HG02840 (cell line): Measurements from ENCODE around the gene NECTIN1.
"Not testable (repeated sequence)": the region's sequence is repeated elsewhere in the genome, so short reads cannot be mapped to it uniquely, and the experiment has no call there.

ENCODE experiments used
- ATAC-seq: cut with Tn5 transposase; IDR thresholded peaks from one replicate; pipeline ENCODE4 v1.9.1; 2021; ENCODE audit warnings: mild to moderate bottlenecking, moderate library complexity, moderate number of reproducible peaks; ENCODE audit not compliant: unreplicated experiment, low FRiP score

Gene NECTIN1

DNA sequence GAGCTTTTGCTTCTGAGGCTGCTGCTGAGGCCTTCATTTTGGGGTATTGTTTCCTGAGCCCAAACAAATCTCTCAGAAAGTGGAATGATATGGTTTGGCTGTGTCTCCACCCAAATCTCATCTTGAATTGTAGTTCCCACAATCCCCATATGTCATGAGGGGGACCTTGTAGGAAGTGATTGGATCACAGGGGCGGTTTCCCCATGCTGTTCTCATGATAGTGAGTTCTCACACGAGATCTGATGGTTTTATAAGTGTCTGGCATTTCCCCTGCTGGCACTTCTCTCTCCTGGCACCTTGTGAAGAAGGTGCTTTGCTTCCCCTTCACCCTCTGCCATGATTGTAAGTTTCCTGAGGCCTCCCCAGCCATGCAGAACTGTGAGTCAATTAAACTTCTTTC is 133.1 kb downstream of the NECTIN1 start:
- ATAC-seq = not testable (repeated sequence)

- ATAC-seq = no peak
These were observed 134.3 kb downstream of the NECTIN1 start for GRCh38 chr11:119594639-119595249.

DNA sequence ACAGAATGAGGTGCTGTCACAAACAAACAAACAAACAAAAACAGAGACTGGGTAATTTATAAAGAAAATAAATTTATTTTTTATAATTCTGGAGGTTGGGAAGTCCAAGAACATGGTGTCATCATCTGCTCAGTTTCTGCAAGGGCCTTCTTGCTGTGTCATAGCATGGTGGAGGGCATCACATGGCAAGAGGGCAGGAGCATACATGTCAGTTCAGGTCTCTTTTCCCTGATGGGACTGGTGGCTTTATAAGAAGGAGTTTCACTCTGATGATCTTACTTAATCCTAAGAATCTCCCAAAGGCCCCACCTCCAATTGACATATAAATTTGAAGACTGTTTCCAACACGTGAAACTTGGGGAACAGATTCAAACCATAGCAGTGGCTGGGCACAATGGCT is 135.7 kb downstream of the NECTIN1 start:
- no peak for ATAC-seq

- no peak for ATAC-seq
These were observed 136.4 kb downstream of the NECTIN1 start for GRCh38 chr11:119592642-119593041.

DNA sequence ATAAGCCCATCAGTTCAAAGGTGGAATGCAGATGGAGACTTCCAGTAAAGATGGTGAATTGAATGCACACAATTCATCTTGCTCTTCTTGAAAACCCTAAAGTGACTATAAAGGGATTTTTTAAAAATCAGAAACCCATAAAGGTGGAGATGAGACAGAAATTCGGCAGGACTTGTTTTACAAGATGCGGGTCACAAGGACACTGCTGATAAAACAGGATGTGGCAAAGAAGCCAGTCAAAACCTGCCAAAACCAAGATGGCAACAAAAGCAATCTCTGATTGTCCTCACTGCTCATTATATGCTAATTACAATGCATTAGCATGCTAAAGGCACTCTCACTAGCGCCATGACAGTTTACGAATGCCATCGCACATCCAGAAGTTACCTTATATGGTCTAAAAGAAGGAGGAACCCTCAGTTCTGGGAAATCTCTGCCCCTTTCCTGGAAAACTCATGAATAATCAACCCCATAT is 137.1 kb downstream of the NECTIN1 start:
- no peak for ATAC-seq

DNA sequence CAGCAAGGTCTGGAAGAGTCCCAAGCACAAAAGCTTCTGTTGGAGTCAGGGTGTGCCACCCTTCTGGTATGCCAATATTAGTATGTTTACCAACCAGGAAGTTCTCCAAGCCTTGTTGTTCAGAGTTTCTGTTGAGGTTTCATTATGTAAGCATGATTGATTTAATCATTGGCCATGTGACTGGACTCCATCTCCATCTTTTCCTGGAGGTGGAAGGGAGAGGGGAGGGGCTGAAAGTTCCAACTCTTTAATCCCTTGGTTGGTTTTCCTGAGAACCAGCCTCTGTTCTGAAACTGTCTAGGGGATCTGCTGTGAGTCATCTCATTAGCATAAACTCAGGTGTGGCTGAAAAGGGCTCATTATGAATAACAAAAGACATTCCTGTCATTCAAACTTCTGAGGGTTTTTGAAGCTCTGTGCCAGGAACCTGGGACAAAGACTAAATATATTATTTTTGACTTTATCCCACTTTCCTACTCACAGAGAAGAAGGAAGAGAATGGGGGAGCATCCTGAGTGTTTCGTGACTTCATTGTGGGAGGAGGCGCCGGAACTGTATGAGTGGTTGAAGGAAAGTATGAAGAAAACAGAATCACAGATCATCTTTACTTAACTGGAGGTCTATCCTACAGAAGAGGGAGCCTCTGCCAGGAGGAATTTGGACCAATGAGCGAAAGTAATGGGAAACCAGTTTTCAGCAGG is 138.2 kb downstream of the NECTIN1 start:
- no peak for ATAC-seq

- no peak for ATAC-seq
These were observed 140.0 kb downstream of the NECTIN1 start for GRCh38 chr11:119589001-119589400.
